ENCODE data around the gene HSDL2. TPM values are rescaled to one million over a fixed set of nuclear protein-coding genes. Genes with fewer than 3 reads are reported as not detected.
"Not testable (repeated sequence)": the region's sequence is repeated elsewhere in the genome, so short reads cannot be mapped to it uniquely, and the experiment has no call there.

Gene HSDL2
- total RNA-seq, 2 experiments from 2014 or later: 20.1 to 21.6 TPM

DNA sequence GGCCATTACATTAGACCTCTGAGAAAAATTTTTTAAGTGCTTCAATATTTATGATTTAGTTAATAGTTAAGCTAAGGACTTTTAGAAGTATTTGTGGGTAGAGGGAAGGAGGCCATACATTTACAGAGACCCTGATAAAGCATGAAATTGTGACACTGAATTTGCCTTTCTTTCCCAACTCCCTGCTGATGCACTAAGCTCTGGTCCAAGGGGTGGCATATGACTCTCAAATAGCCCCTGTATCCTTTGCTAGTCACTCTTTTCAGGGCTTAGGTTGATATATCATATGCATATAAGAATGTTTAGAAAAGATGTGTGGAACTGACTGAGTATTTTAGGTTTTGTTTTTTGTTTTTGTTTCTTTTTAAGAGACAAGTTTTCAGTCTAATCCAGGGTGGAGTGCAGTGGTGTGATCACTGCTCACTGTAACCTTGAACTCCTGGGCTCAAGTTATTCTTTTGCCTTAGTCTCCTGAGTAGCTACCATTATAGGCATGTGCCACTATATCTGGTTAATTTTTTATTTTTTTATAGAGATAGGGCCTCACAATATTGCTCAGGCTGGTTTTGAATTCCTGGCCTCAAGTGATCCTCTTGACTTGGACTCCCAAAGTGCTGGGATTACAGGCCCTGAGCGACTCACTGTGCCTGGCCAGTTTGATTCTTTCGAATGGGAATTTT, 127.2 kb downstream of the HSDL2 start:
- POLR2A ChIA-PET: no interaction called here

DNA sequence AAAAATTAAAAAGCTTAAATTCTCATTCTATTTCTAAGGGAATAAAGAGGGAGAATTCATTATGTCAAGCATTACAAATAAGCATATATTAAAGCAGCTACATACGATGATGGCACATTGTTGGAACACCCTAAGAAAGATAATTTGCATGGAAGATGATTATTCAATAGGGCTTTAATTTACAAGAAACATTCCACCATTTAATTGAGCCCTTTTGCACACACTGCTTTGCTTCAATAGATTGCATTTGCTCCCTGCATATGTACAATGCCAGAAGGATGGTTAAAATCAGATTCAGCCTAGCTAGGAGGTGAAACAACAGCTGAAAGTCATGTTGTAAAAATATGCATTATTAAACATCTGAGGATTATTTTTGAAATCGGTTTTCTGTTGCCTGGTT, 128.5 kb downstream of the HSDL2 start:
- DNase-seq: no peak
- no peak overlapping the region for H3K27ac Mint-ChIP-seq
- H3K36me3 Mint-ChIP-seq: peaks cover 2% of the 10 kb centered on the region
- H3K27me3 Mint-ChIP-seq: no peaks in the 10 kb centered on the region
- no peak for ATAC-seq (ENCODE audit: low read depth)
- H3K4me1 Mint-ChIP-seq: peaks cover 4% of the 10 kb centered on the region
- H3K4me3 Mint-ChIP-seq: no peak overlapping the region
- no peaks in the 10 kb centered on the region for H3K9me3 Mint-ChIP-seq
- POLR2A ChIA-PET: interaction anchor here (0.6 kb wide), 2 partner anchors 87 to 94 kb away, joined by 3 read pairs; no protein-coding TSS in a partner anchor

More for the DNA sequence above, 127.2 kb downstream of the HSDL2 start:
- Mint-ChIP-seq H3K27ac (no peak overlapping the region), H3K9me3 (no peaks in the 10 kb centered on the region), H3K4me1 (peaks cover 4% of the 10 kb centered on the region), H3K4me3 (no peak overlapping the region), H3K36me3 (peaks cover 2% of the 10 kb centered on the region), H3K27me3 (no peaks in the 10 kb centered on the region)
- ATAC-seq (ENCODE audit: low read depth) (no peak), DNase-seq (no peak)

DNA sequence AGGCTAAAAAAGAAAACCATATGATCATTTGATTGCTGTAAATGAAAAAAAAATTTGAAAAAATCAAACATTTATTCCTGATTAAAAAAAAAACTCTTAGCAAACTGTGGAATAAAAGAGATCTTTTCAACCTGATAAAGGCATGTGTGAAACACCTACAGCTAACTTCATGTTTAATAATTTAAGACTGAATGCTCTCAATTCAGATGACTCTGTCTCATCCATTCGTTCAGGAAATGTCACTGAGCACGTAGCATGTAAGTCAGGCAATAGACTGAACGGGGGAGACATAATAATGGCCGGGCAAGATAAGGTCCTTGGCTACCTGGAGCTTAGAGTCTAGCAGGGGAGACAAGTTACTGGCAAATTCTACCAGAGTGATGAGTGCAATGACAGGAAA, 132.5 kb downstream of the HSDL2 start:
- POLR2A ChIA-PET; H3K27me3 Mint-ChIP-seq; H3K36me3 Mint-ChIP-seq; H3K27ac Mint-ChIP-seq; ATAC-seq (ENCODE audit: low read depth); H3K4me3 Mint-ChIP-seq; H3K4me1 Mint-ChIP-seq; DNase-seq; H3K9me3 Mint-ChIP-seq: not testable (repeated sequence)

DNA sequence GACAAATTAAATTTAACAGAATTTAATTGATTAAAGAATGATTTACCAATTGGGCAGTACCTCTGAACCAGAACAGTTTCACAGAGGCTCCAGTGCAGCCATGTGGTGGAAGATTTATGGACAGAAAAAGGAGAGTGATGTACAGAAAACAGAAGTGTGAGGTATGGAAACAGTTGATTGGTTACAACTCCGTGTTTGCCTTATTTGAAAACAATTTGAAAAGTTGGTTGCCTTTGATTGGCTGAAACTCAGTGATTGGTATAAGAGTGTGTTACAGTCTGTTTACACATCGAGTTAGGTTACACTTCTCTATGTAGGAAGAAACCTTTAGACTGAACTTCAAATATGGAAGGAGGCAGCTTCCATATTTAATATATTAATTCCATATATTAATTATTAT, 136.9 kb downstream of the HSDL2 start:
- ATAC-seq (ENCODE audit: low read depth): no peak
- H3K27me3 Mint-ChIP-seq: no peaks in the 10 kb centered on the region
- H3K27ac Mint-ChIP-seq: no peak overlapping the region
- H3K4me3 Mint-ChIP-seq: no peak overlapping the region
- H3K9me3 Mint-ChIP-seq: no peaks in the 10 kb centered on the region
- POLR2A ChIA-PET: no interaction called here
- no peaks in the 10 kb centered on the region for H3K36me3 Mint-ChIP-seq
- no peak for DNase-seq
- no peaks in the 10 kb centered on the region for H3K4me1 Mint-ChIP-seq

DNA sequence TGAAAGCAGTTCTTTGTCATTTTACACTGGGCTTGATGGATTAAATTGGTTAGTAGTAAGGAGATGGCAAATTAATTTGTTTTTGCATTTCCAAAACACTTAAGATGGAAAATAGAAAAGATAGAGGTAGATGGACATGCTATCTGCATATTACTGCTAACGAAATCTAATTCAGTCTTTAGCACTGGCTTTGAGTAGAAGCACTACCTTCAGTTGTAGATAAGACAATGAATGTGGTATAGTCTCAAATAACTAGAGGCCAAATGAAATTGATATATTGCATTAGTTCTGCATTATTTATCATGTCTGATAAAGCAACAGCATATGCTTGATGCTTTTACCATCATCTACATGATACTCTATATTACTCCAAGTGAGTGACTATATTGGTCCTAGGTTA, 140.2 kb downstream of the HSDL2 start:
- Mint-ChIP-seq H3K9me3 (no peaks in the 10 kb centered on the region), H3K4me1 (no peaks in the 10 kb centered on the region), H3K27ac (no peak overlapping the region), H3K27me3 (no peaks in the 10 kb centered on the region), H3K4me3 (no peak overlapping the region), H3K36me3 (no peaks in the 10 kb centered on the region)
- DNase-seq: no peak
- POLR2A ChIA-PET: no interaction called here
- ATAC-seq (ENCODE audit: low read depth): no peak

DNA sequence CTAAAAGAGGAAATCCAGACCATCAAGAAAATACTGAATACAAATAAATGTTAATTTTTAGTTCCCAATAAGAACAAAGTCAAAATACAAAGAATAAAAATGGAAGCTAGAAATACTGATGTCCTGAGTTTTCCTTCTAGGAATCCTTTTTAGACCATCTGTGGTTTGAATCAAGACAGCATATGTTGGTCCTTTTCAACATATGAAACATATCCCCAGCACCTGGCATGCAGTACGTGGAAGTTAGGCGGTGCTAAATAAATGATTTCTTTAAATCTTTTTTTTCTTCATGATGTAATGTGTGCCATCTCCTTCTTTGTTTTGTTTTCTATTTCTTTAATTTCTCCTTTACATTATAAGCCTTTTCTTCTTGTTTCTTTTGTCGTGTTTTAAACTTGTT, 140.7 kb downstream of the HSDL2 start:
- H3K27ac Mint-ChIP-seq: no peak overlapping the region

More for the DNA sequence above, 140.7 kb downstream of the HSDL2 start:
- POLR2A ChIA-PET: no interaction called here
- no peaks in the 10 kb centered on the region for H3K27me3 Mint-ChIP-seq
- DNase-seq: no peak
- H3K4me1 Mint-ChIP-seq: no peaks in the 10 kb centered on the region
- no peaks in the 10 kb centered on the region for H3K36me3 Mint-ChIP-seq
- no peaks in the 10 kb centered on the region for H3K9me3 Mint-ChIP-seq
- no peak overlapping the region for H3K4me3 Mint-ChIP-seq
- ATAC-seq (ENCODE audit: low read depth): no peak

Other genes starting within 250 kb of the HSDL2 start
- 1 to 10 TPM; 8.3 to 8.7 TPM for gene SUSD1, start 204.8 kb upstream of the HSDL2 start, total RNA-seq
- gene PTBP3, start 46.5 kb upstream of the HSDL2 start, total RNA-seq: 100 to 1,000 TPM; 144 to 155 TPM
- gene KIAA1958, start 106.7 kb downstream of the HSDL2 start, total RNA-seq: 10 to 100 TPM; 13.3 to 15.0 TPM

All from activated naive CD8-positive, alpha-beta T cell treated with anti-CD3 and anti-CD28 coated beads, Interleukin-2, amount 10 ng/mL, durations not matched to agents 7 days and 5 days (primary cell).